Raji (cell line): ENCODE results near the gene TBL1X.

Experiments used
- POLR2A ChIP-seq: IDR thresholded peaks from 2 replicates; pipeline ENCODE4 v1.6.1; 2011; ENCODE audit warnings: low read depth, low read length, control low read depth; ENCODE audit not compliant: insufficient read depth

Gene TBL1X

GRCh38 chrX:9537781-9538180 lies 72.9 kb downstream of the TBL1X start:
- no peak for TF ChIP-seq POLR2A

DNA sequence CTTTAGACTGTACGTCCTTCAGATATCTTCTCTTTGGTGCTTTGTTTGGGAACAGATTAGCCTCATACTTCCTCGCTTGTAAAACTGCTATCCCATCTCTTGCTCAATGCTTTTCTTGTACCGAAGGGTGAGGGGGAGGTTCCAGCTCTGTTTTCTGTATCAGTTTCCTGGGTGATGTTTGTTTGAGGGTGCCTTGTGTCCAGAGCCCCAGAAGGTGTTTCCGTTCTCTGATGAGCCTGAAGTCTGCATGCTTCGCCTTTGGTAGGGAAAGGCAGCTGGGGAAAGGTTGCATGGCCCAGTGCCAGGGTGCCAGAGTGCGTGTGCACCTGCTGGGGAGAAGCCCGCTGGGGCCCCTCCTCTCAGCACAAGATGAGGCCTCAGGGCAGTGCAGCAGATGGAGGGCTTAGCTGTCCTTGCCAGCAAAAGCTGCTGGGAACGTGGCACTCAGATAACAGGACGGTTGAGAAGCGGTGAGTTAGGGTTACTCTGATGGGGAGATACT lies 73.7 kb downstream of the TBL1X start:
- no peak for TF ChIP-seq POLR2A

DNA sequence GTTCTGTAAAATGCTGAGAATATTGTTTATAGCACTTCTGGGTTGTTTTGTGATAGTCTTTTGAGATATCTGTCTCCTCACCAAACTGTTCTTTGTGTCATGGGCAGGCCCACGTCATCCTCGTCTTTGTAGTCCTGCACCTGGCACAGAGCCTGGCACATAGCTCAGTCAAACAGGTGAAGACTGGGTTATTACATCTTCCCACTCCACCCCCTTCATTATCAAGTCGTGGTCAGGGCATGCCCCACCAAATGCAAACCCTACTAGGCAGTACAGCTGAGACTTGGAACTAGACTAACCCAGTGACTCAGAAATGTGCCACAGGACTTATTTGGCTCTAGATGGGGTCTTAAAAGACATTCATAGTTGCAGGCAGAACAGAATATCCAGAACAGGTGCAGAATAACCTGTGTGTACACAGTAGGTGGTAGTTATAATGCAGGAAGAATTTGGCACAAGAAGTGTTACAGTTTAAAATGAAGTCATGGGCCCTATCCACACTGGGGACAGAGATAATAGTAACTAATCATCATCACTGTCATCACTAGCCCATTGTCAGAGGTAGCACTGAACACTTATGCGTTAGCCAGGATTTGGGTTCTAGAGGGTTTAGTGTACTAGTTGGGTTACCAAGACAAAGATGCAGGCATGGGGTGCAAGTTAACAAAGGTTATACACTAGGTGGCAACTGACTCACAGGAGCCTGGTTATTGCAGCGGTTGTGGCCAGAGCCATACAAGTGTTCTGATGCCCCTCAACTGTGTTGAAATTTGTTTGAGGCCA lies 74.9 kb downstream of the TBL1X start:
- TF ChIP-seq POLR2A: no peak

- TF ChIP-seq POLR2A: no peak
Measured at GRCh38 chrX:9542106-9542760, 77.4 kb downstream of the TBL1X start.

DNA sequence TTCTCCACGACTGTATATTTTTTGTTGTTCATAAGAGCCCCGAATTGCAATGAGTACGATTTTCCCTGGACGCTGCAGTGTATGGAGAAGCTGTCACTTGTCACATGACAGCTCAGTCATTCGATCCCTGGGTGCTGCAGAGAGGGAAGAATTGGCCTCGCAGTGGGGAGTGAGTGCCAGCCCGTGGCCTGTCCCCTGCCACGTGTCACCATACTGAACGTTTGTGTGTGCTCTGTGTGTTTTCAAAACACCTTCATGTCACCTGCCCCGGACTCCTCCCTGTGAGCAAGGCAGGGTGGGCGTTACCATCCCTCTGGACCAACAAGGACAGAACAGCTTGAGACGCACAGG lies 77.9 kb downstream of the TBL1X start:
- no peak for TF ChIP-seq POLR2A

DNA sequence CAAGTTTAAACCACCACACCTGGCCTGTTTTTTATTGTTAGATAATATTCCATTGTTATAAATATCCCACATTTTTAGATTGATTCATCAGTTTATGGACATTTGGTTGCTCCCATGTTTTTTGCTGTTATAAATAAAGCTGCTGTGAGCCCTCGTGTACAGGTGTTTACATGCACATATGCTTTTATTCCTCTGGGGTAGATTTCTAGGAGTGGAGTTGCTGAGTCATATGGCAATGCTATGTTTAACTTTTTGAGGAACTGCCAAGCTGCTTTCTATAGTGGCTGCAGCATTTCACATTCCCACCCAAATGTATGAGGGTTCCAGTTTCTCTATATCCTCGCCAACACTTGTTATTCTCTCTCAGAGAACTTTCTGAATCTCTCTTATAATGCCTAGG lies 90.5 kb downstream of the TBL1X start:
- TF ChIP-seq POLR2A: no peak

DNA sequence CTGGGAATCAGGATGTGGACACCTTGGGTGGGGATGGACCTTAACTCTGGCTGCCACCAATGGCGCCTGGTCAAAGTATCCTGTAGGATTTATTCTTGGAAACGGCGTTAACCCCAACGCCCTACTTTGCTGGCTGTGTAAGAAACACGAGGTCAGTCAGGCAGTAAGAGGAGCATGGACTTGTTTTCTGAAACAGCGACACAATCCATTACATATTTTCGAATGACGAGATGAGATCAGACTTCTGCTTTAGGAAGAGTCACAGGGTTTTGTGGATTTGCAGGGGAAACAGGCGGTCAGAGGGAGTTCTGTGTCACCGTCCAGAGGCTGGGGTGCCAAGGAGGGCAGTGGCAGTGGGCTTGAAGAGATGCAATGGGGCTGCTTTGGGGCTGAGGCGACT lies 92.2 kb downstream of the TBL1X start:
- TF ChIP-seq POLR2A: no peak

GRCh38 chrX:9557521-9557920 lies 92.7 kb downstream of the TBL1X start:
- TF ChIP-seq POLR2A: no peak

DNA sequence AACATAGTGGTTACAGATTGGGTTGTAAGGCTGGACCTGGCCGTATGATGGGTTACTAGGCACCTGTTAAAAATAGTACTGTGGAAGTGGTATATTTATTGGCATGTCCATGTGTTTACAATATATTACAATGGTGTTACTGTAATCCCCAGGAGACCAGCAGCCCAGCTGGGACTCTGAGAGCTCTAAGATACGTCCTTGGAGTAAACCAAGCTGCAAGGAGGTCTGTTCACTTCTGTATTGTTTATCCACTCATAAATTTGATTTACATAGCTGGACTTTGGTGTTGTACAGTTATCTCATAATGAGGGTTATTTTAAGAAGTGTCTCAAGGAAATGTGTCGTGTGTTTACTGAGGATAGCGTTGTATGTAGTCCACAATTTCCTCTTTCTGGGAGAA lies 93.8 kb downstream of the TBL1X start:
- no peak for TF ChIP-seq POLR2A

DNA sequence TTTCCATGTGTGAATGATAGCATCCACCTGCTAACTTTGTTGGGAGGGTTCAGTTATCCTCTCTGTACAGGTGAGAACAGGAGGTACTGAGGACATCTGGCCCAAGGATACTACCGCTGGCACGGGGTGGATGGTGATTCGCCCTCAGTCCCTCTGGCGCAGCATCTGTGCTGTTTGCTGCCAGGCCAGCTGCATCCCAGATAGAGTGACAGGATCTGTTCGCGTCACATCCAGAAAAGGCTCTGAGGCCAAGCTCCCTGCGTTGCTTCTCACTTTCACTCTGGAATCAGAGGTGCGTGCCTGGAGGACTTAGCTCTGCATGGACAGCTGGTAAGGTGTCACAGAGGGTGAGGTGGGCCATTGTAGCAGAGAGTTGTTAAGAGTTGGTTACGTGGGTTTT lies 95.4 kb downstream of the TBL1X start:
- no peak for TF ChIP-seq POLR2A

DNA sequence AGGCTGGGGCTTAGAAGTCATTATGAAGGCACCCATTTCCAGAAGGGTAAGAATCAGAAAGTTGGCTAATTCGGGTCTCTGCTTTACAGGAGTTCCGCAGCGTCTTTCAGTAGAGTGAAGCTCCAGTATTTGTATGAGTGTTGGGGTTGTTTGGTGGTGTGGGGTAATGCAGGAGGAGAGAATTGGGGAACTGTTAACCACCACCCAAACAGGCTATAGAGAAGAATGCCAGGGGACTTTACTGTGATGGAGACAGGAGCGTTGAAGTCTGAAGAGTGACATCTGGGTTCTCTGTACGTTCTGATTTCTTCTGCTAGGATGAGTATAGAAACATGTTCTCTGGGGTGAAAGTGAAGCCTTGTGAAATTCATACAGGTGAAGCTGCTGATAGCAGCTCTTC lies 96.3 kb downstream of the TBL1X start:
- TF ChIP-seq POLR2A: no peak

DNA sequence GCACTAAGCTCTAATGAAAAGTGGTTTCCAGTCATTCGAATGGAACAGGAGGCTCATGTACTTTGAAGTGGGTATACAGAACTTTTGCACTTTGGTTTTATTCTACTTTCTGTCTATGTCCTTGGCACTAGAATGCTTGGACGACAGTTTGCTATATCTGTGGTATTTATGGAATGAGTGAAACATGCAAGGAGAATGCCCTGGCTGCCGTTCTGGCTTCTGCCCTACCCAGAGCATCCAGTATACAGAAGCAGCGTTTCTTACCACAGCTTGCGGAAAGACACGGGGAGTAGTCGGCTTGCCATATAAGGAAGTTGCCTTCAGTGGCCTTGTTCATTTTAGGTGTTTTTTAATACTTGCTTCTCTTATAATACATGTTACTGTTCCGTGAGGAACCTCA lies 98.0 kb downstream of the TBL1X start:
- no peak for TF ChIP-seq POLR2A

GRCh38 chrX:9566150-9566621 lies 101.3 kb downstream of the TBL1X start:
- no peak for TF ChIP-seq POLR2A

- TF ChIP-seq POLR2A: no peak
Measured at GRCh38 chrX:9569876-9570301, 105.0 kb downstream of the TBL1X start.

DNA sequence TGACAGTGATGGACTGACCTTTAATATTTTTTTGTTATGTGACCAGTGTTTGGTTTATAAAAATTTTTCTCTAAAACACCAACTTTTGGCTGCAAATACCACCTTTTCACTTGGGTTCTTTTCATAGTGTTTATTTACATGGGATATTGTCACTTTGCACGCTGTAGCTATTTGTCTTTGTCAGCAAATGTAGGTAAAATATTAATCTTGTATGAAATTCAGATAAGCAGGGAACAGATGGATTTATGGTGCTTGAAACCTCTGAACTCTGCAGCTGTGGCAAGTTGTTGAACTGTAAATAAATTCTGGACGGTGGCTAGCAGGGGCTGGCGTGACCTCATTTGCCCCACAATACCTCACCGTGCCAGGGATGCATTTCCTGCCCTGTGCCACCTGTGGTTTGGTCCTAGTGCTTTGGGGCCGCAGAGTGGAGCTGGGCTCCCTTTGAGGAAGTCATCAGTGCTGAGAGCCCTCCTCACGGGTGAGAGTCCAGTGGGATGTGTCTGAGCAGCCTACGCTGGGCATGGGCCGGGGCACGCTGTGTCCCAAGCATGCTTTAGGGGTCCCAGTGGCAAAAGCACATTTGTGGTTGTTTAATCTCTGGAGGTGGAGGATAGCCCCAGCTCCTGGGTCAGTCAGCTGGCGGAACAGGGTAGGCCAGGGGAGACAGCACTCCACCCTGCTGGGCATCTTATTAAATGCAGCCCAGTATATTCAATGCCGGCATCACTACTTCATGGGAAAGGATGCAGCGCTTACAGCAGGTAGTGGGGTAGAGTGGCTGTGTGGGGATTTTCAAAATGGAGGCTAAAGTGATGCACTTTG lies 108.6 kb downstream of the TBL1X start:
- no peak for TF ChIP-seq POLR2A
